Measurements from ENCODE around the gene THSD7B.

DNA sequence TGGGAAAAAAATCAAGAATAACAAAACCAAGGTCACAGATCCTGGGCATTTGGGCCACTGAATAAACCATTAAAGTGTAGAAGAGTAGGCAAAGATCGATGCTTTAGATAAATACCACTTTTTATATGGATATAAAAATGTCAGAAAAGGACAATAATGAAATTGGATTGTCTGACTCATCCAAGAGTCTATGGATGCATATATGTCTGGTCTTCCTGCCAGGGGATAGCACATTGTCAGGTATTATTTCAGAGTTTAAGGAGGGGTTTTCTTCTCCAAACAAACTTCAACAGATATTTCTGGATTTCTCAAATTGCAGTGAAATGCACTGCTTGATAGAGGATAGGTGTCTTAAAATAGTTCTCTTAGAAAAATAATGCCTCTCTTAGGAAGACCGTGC lies 466.7 kb downstream of the THSD7B start:
- TF ChIP-seq, protein P1, sequence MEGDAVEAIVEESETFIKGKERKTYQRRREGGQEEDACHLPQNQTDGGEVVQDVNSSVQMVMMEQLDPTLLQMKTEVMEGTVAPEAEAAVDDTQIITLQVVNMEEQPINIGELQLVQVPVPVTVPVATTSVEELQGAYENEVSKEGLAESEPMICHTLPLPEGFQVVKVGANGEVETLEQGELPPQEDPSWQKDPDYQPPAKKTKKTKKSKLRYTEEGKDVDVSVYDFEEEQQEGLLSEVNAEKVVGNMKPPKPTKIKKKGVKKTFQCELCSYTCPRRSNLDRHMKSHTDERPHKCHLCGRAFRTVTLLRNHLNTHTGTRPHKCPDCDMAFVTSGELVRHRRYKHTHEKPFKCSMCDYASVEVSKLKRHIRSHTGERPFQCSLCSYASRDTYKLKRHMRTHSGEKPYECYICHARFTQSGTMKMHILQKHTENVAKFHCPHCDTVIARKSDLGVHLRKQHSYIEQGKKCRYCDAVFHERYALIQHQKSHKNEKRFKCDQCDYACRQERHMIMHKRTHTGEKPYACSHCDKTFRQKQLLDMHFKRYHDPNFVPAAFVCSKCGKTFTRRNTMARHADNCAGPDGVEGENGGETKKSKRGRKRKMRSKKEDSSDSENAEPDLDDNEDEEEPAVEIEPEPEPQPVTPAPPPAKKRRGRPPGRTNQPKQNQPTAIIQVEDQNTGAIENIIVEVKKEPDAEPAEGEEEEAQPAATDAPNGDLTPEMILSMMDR (IDR thresholded peaks at IDR 0.05), result no peak
- TF ChIP-seq ZFX (IDR thresholded peaks at IDR 0.05; ENCODE audit: borderline replicate concordance), result no peak
